ENCODE results near the gene CRYBG2.
"Not testable (repeated sequence)": the region's sequence is repeated elsewhere in the genome, so short reads cannot be mapped to it uniquely, and the experiment has no call there.

CRYBG2 gene

GRCh38 chr1:26395754-26396153, 41.8 kb upstream of the CRYBG2 start:
- no peaks in the 10 kb centered on the region for H3K9me3 ChIP-seq (ENCODE audit: severe bottlenecking)
- no peak for TF ChIP-seq CTCF (IDR thresholded peaks at IDR 0.05; ENCODE audit: poor library complexity, severe bottlenecking)
- H3K27me3 ChIP-seq (ENCODE audit: insufficient read depth, poor library complexity, severe bottlenecking) = no peaks in the 10 kb centered on the region
- no peaks in the 10 kb centered on the region for H3K4me1 ChIP-seq (ENCODE audit: insufficient read depth, poor library complexity, severe bottlenecking)
- DNase-seq (ENCODE audit: low spot score) (no peak), ATAC-seq (ENCODE audit: low read depth) (no peak)
- H3K36me3 ChIP-seq (ENCODE audit: low read depth) = no peaks in the 10 kb centered on the region
- no peak overlapping the region for H3K27ac ChIP-seq (ENCODE audit: poor library complexity, severe bottlenecking)
- H3K4me3 ChIP-seq (ENCODE audit: severe bottlenecking) = no peak overlapping the region

- peak; percentile 89 for TF ChIP-seq CTCF (IDR thresholded peaks at IDR 0.05; ENCODE audit: poor library complexity, severe bottlenecking)
- H3K27ac ChIP-seq (ENCODE audit: poor library complexity, severe bottlenecking) = no peak overlapping the region
- no peaks in the 10 kb centered on the region for H3K36me3 ChIP-seq (ENCODE audit: low read depth)
- no peaks in the 10 kb centered on the region for H3K9me3 ChIP-seq (ENCODE audit: severe bottlenecking)
- ATAC-seq (ENCODE audit: low read depth) (peak; percentile 77), DNase-seq (ENCODE audit: low spot score) (no peak)
- peaks cover 3% of the 10 kb centered on the region for H3K4me1 ChIP-seq (ENCODE audit: insufficient read depth, poor library complexity, severe bottlenecking)
- no peaks in the 10 kb centered on the region for H3K27me3 ChIP-seq (ENCODE audit: insufficient read depth, poor library complexity, severe bottlenecking)
- no peak overlapping the region for H3K4me3 ChIP-seq (ENCODE audit: severe bottlenecking)
Observed at GRCh38 chr1:26391450-26391849, 37.5 kb upstream of the CRYBG2 start.

GRCh38 chr1:26389604-26390247, 35.8 kb upstream of the CRYBG2 start:
- no peak for ATAC-seq (ENCODE audit: low read depth)
- Histone ChIP-seq H3K4me1 (ENCODE audit: insufficient read depth, poor library complexity, severe bottlenecking) (peaks cover 7% of the 10 kb centered on the region), H3K27me3 (ENCODE audit: insufficient read depth, poor library complexity, severe bottlenecking) (no peaks in the 10 kb centered on the region), H3K9me3 (ENCODE audit: severe bottlenecking) (no peaks in the 10 kb centered on the region), H3K4me3 (ENCODE audit: severe bottlenecking) (no peak overlapping the region), H3K36me3 (ENCODE audit: low read depth) (no peaks in the 10 kb centered on the region), H3K27ac (ENCODE audit: poor library complexity, severe bottlenecking) (no peak overlapping the region)
- no peak for TF ChIP-seq CTCF (IDR thresholded peaks at IDR 0.05; ENCODE audit: poor library complexity, severe bottlenecking)
- DNase-seq (ENCODE audit: low spot score) = no peak

GRCh38 chr1:26388791-26389445, 35.0 kb upstream of the CRYBG2 start:
- DNase-seq (ENCODE audit: low spot score) (no peak), ATAC-seq (ENCODE audit: low read depth) (peak; percentile 40; the same call in 1 of the 3 replicates)
- Histone ChIP-seq H3K36me3 (ENCODE audit: low read depth) (no peaks in the 10 kb centered on the region), H3K27me3 (ENCODE audit: insufficient read depth, poor library complexity, severe bottlenecking) (no peaks in the 10 kb centered on the region), H3K9me3 (ENCODE audit: severe bottlenecking) (no peaks in the 10 kb centered on the region), H3K27ac (ENCODE audit: poor library complexity, severe bottlenecking) (no peak overlapping the region), H3K4me3 (ENCODE audit: severe bottlenecking) (no peak overlapping the region), H3K4me1 (ENCODE audit: insufficient read depth, poor library complexity, severe bottlenecking) (peaks cover 7% of the 10 kb centered on the region)
- TF ChIP-seq CTCF (IDR thresholded peaks at IDR 0.05; ENCODE audit: poor library complexity, severe bottlenecking) = no peak

GRCh38 chr1:26387447-26387846, 33.5 kb upstream of the CRYBG2 start:
- Histone ChIP-seq H3K9me3 (ENCODE audit: severe bottlenecking) (no peaks in the 10 kb centered on the region), H3K4me3 (ENCODE audit: severe bottlenecking) (no peak overlapping the region), H3K27me3 (ENCODE audit: insufficient read depth, poor library complexity, severe bottlenecking) (no peaks in the 10 kb centered on the region), H3K4me1 (ENCODE audit: insufficient read depth, poor library complexity, severe bottlenecking) (peaks cover 7% of the 10 kb centered on the region), H3K27ac (ENCODE audit: poor library complexity, severe bottlenecking) (no peak overlapping the region), H3K36me3 (ENCODE audit: low read depth) (no peaks in the 10 kb centered on the region)
- peak; percentile 54 for ATAC-seq (ENCODE audit: low read depth)
- no peak for TF ChIP-seq CTCF (IDR thresholded peaks at IDR 0.05; ENCODE audit: poor library complexity, severe bottlenecking)
- DNase-seq (ENCODE audit: low spot score) = no peak

GRCh38 chr1:26385063-26385462, 31.1 kb upstream of the CRYBG2 start:
- not testable (repeated sequence) for H3K4me1 ChIP-seq (ENCODE audit: insufficient read depth, poor library complexity, severe bottlenecking); DNase-seq (ENCODE audit: low spot score); ATAC-seq (ENCODE audit: low read depth); H3K27ac ChIP-seq (ENCODE audit: poor library complexity, severe bottlenecking); H3K4me3 ChIP-seq (ENCODE audit: severe bottlenecking); H3K36me3 ChIP-seq (ENCODE audit: low read depth); H3K27me3 ChIP-seq (ENCODE audit: insufficient read depth, poor library complexity, severe bottlenecking); H3K9me3 ChIP-seq (ENCODE audit: severe bottlenecking)

Measured in RWPE2 (cell line).